NCI-H2196 treated with DMSO at 0.1 percent for 48 hours (cell line): ENCODE measurements around the gene IGF2.

ENCODE experiments used
- DNase-seq: peaks from one replicate; lab custom pipeline; 2025; ENCODE audit not compliant: unreplicated experiment; lab: John Stamatoyannopoulos, UW

Gene IGF2

DNA sequence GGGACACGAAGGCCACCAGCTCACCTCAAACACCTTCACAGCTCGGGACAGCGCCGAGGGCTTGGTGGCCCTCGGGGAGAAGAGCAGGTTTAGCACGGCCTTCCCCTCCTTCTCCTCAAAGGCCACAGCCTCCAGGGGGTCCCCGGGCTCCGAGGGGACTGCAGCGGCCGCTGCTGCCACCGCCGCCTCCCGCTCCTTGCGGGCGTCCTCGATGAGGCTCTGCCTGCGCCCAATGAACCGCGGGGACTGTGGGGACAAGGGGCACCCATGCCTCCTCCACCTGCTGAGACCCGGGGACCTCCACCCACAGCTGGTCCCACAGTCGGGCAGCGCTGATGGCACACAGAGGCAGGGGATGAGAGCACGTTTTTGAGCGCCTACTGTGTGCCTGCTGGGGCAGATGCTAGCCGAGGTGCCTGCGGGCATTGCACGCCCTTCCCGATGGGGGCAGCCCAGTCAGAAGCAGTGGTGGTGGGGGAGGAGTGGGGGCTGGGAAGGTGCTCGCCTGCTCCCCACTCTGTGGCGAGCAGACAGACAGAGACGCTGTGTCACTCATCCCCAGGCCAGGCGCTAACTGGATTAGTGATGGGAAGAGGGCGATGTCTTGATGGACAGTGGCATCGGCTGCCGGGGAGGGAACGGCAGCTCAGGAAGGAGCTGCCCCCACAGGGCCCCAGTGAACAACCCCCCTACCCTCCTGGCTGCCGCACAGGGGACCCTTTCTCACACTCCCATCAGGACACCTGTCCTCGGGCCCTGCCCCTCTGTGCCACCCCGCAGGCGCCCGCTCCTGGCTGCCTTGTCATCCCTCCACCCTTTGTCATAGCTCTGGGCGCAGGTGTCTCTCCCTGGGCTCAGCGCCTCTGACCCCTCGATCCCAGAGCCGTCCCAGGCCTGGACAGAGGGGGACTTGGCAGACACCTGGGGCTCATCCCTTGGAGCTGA, 30.7 kb upstream of the IGF2 start:
- DNase-seq = no peak

DNA sequence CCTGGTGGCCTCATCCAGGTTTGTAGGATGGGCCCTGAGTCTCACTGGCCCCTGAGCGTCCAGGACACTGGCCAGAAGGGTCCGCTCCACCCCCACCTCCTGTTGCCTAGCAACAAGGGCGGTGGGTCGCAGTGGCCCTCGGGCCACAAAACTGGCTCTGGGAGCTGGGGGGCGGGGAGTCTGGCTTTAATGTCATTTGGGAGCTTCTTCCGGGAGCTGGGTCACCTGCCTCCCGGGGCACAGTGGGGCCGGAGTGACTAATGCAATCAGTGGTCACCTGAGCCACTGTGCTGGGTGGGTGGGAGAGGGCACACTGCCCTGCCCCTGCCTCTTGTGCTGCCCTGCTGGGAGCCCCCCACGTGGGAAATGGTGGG, 29.8 kb upstream of the IGF2 start:
- DNase-seq = no peak

DNA sequence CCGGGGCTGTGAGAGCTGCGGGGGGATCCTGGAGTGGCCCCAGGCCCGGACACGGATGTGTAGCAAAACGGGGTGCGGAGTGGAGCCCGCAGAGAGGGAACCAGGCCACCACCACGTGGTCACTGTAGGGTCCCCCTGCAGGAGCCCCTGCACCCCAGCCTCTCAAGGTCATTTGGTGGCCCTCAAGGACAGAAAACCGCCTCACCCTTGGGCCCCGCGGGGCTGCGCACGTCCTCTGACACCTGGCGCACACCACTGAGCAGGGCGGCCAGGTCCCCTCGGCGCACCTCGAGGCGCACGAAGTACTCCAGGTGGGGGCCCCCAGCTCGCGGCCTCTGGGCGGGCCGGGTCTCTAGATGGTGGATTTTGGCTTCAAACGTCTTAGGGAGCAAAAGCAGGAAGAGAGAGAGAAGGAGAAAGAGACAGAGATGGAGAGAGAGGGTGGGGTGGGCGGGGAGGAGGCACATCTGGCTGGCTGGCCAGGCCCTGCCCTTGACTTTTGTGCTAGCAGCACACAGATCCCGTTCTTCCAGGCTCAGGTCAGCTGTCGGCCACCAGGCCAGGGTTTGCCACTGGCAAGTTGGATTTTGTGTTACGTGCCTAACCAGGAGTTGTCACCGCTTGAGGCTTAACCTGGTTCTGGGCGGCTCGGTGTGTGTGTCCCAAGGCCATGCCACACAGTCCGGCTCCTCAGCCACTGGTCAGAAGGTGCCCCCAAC, 29.3 kb upstream of the IGF2 start:
- no peak for DNase-seq

GRCh38 chr11:2167141-2168045, 28.2 kb upstream of the IGF2 start:
- no peak for DNase-seq

DNA sequence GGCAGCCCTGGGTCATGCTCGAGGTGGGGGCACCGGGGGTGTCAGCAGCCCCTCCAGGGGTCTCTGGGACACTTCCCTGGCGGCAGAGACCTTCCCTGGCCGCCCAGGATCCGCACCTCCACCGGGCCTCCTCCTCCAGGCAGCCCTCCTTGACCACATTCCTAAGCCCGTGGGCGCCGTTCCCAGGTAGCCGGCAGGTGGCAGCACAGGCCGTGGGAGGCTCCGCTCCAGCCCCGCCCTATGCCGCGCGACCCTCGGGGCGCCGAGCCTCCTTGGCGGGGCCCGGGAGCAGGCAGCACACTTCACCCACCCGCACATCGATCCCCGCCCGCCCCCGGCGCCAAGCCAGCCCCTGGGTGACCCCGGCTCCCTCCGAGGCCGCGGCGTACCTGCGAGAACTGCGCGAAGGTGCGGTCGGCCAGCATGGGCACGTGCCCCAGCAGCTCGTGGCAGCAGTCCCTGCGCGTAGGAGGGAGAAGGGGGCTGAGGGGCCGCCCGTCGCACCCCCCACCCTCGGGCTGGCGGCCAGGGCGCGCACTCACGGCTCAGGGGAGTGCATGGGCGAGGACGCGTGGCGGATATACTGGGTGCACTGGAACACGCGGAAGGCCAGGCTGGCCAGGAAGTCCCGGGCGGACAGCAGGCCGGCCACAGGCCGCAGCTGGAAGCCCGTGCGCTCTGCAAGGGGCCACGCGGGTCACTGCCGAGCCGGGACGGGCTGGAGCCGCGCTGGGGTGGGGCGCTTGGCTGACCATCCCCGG, 27.1 kb upstream of the IGF2 start:
- no peak for DNase-seq

DNA sequence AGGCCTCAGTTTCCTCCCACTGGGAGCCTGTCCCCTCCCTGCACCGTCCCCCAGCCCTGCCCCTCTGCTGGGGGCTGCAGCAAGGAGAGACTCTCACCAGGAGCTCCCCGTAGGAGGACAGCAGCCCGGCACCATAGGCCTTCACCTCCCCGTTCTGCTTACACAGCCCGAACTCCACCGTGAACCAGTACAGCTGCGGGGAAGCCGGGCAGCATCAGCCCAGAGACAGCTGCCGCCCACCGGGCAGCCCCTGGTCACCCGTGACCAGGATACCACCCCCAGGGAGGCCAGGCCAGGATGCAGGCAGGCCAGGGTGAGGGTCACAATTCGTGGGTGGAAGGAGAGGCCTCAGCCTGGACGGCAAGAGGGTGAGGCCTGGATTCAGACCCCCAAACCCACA, 26.4 kb upstream of the IGF2 start:
- no peak for DNase-seq

DNA sequence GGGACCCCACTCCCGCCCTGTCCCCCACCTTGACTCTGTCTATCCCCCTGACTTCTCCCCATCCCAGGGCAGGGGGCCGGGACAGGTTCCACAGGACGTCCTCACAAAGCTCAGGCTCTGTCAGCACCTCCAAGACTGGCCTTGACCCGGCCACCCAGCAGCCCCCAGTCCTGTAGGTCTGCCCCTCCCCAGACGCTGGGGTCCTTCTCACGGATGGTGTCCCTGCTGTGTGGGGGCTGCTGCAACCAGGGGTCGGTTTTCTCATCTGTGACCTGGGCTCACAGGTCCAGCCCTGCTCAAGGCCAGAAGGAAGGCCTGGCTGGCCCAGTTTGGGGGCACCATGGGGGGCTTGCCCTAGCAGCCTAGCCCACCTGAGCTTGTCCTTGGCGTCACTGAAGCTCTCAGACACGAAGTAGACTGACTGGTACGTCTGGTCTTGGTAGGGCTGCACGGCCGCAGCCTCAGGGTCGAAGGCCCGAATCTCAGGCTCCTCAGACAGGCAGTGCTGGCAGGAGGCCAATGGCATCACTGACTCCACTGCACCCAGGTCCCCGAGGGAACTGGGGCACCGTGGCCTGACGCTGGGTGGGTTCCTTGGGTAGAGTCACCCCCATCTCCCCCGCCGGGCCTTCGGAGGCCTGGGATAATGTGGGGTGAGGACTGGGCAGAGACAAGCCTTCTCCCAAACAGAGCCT, 25.8 kb upstream of the IGF2 start:
- no peak for DNase-seq

GRCh38 chr11:2164081-2164480, 24.9 kb upstream of the IGF2 start:
- DNase-seq = no peak

GRCh38 chr11:2163428-2163978, 24.3 kb upstream of the IGF2 start:
- no peak for DNase-seq

- DNase-seq = no peak
These were observed 21.6 kb upstream of the IGF2 start, which contains the start of gene INS for GRCh38 chr11:2160736-2161259. Gene INS (minus strand): TSS chr11:2161209. CDS start chr11:2160971, 238 bp downstream.

GRCh38 chr11:2159536-2160413, 20.6 kb upstream of the IGF2 start:
- no peak for DNase-seq

GRCh38 chr11:2158966-2159365, 19.8 kb upstream of the IGF2 start:
- DNase-seq = no peak

DNA sequence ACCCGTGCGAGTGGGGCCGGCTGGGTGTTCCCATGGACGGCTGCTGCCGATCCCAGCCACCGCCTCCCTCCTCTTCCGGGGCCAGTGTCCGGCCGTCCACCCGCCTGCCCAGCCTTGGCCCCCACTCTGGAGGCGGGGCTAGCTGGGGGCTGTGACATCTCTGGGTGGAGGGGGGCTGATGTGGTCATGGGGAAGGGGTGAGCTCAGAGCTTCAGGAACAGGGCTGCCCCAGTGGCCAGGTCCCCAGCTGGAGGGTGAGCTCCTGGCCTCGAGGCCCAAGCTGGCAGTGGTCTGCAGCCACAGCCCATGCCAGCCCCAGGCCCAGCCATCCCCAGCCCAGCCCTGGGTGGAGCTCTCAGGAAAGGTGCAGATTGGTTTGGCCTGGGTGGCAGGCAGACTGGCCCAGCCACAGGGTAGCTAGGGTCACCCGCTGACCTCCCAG, 19.1 kb upstream of the IGF2 start:
- no peak for DNase-seq

DNA sequence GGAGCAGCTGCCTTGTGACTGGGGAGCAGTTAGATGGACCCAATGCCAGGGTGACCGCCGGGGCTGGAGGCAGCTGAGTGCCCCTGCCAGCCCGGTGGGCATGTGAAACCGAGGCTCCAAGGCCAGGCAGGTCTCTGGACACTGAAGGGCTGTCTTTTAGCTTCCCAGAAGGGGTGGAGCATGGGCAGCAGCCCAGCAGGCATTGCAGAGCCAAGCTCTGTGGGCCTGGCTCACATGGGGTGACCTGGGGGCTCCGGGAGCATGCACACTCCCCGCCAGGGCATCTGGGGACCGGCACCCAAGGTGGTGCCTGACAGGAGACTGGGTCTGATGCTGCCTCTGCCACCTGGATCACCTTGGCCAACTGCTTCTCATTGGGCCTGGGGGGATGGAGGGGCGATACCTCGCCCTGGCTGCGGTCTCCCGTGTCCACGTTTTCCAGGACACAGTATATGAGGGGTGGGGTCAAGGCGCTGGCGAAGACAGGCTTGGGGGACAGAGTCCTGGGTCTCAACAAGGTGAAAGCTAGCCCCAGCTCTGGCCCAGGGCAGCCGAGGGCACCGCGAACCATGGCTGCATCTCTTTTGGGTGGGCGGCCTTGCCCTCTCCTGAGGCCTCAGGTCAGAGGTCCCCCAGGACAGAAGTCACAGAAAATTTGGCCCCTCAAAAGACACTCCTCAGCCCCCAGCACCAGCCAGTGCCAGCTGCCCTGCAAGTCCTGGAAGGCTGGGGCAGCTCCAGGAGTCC, 18.3 kb upstream of the IGF2 start:
- no peak for DNase-seq

- peak; percentile 64 for DNase-seq
These were observed 17.4 kb upstream of the IGF2 start for GRCh38 chr11:2156416-2157182.

DNA sequence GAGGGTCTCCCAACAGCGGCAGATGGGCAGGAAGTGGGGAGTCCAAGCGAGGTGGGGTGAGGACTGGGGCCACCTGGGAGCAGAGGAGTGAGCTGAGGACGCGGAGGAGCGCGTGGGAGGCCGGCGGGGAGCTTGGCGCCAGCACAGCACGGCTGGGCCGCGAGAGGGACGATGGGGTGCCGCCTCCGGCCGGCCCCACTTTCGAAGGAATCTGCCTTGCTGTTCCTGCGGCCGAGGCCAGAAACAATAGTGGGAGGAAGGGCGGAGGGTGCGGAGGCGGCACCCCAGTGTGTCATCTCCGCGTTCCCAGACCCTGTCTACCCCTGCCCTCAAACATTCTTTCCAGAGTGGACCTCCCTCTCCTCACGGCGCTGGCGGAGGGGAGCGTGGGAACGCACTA, 16.3 kb upstream of the IGF2 start:
- no peak for DNase-seq

- no peak for DNase-seq
These were observed 15.7 kb upstream of the IGF2 start for GRCh38 chr11:2154889-2155288.
